ENCODE data around the gene TTC39B.

Gene TTC39B

DNA sequence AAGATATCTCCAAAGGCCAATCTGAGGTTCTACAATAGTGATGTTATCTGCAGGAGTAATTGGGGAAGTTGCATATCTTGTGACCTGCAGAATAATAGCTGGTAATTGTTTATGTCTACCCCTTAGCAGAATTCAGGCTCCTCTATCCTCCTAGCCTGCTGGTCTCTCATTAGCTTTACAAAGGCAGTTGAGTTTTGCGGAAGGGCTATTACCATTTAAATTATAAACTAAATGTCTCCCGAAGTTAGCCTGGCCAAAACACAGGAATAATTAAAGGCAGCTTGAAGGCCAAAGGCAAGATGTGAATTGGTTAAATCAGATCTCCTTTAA, 168.7 kb downstream of the TTC39B start:
- no peaks in the 10 kb centered on the region for H3K36me3 ChIP-seq (ENCODE audit: insufficient read depth, low read length)
- no peak overlapping the region for H3K4me3 ChIP-seq (ENCODE audit: low read depth, low read length)
- H3K4me1 ChIP-seq (ENCODE audit: control insufficient read depth, insufficient read depth, low read length, unreplicated experiment), result no peaks in the 10 kb centered on the region
- no peak overlapping the region for H3K27ac ChIP-seq (ENCODE audit: low read depth, low read length)
- no peak overlapping the region for H2AFZ ChIP-seq (ENCODE audit: low read length, unreplicated experiment)
- no peaks in the 10 kb centered on the region for H3K79me2 ChIP-seq (ENCODE audit: control insufficient read depth, insufficient read depth, low read length, unreplicated experiment)
- no peaks in the 10 kb centered on the region for H3K27me3 ChIP-seq (ENCODE audit: insufficient read depth, low read length)

DNA sequence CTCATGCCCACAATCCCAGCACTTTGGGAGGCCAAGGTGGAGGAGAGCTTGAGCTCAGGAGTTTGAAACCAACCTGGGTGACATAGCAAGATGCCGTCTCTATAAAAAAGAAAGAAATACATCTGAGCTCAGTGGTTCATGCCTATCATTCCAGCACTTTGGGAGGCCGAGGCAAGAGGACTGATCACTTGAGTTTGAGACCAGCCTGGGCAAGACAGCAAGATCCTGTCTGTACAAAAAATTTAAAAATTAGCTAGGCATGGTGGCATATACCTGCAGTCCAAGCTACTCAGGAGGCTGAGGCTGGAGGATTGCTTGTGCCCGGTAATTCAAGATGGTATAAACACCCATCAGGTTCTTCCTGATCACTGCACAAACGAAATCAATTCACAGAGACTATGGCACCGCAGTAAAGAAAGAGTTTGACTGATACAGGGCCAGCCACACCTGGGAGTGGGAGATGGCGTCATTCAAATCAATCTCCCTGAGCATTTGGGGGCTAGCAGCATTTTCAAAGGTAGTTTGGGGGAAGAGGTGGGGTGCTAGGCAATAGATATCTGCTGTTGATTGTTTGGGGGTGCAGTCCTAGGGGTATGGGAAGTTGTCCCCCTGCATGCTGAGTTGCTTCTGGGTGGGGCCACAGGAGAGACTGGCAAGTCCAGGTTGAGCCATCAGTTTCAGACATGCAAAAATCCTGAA, 169.2 kb downstream of the TTC39B start:
- H3K79me2 ChIP-seq (ENCODE audit: control insufficient read depth, insufficient read depth, low read length, unreplicated experiment), result no peaks in the 10 kb centered on the region
- H2AFZ ChIP-seq (ENCODE audit: low read length, unreplicated experiment), result no peak overlapping the region
- no peaks in the 10 kb centered on the region for H3K4me1 ChIP-seq (ENCODE audit: control insufficient read depth, insufficient read depth, low read length, unreplicated experiment)
- H3K4me3 ChIP-seq (ENCODE audit: low read depth, low read length), result no peak overlapping the region
- H3K27me3 ChIP-seq (ENCODE audit: insufficient read depth, low read length), result no peaks in the 10 kb centered on the region
- H3K36me3 ChIP-seq (ENCODE audit: insufficient read depth, low read length), result no peaks in the 10 kb centered on the region
- H3K27ac ChIP-seq (ENCODE audit: low read depth, low read length), result no peak overlapping the region

DNA sequence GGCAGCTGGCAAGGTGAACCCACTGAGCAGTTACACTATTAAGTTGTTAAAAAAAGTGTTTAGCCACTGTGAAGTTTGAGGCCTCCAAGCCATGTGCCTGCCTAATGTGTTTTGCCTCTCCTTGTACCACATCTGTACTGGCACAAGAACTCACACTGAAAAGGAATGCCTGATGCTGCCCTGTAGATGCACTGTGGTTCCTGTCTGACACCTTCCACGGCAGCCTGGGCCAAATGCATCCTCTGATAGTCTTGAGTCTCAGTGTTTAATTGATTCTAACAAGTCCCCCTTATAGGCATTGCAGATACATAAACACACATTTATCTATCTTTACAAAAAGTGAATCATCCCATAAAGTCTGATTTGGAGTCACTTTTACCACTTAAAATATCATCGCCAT, 169.9 kb downstream of the TTC39B start:
- H3K4me1 ChIP-seq (ENCODE audit: control insufficient read depth, insufficient read depth, low read length, unreplicated experiment), result no peaks in the 10 kb centered on the region
- H3K79me2 ChIP-seq (ENCODE audit: control insufficient read depth, insufficient read depth, low read length, unreplicated experiment), result no peaks in the 10 kb centered on the region
- no peak overlapping the region for H3K4me3 ChIP-seq (ENCODE audit: low read depth, low read length)
- H3K36me3 ChIP-seq (ENCODE audit: insufficient read depth, low read length), result no peaks in the 10 kb centered on the region
- no peak overlapping the region for H2AFZ ChIP-seq (ENCODE audit: low read length, unreplicated experiment)
- 0 out of 2 replicates have a peak, but pooled peaks cover 4% of the 10 kb centered on the region for H3K27me3 ChIP-seq (ENCODE audit: insufficient read depth, low read length)
- H3K27ac ChIP-seq (ENCODE audit: low read depth, low read length), result no peak overlapping the region

DNA sequence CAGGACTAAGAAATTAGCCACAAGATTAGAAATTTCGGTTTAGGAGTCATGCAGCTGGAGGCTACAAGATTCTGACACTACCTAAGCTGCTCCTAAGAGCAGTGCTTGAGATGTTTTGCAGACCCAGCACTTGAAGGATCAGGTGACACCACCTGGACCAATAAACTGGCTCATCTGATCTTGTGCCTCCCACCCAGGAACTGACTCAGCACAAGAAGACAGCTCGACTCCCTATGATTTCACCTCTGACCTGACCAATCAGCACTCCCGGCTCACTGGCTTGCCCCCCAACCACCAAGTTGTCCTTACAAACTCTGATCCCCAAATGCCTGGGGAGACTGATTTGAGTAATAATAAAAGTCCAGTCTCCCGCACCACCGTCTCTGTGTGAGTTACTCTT, 170.4 kb downstream of the TTC39B start:
- Histone ChIP-seq H3K79me2 (ENCODE audit: control insufficient read depth, insufficient read depth, low read length, unreplicated experiment) (no peaks in the 10 kb centered on the region), H3K36me3 (ENCODE audit: insufficient read depth, low read length) (no peaks in the 10 kb centered on the region), H3K27ac (ENCODE audit: low read depth, low read length) (no peak overlapping the region), H3K27me3 (ENCODE audit: insufficient read depth, low read length) (0 out of 2 replicates have a peak, but pooled peaks cover 6% of the 10 kb centered on the region), H3K4me3 (ENCODE audit: low read depth, low read length) (no peak overlapping the region), H2AFZ (ENCODE audit: low read length, unreplicated experiment) (no peak overlapping the region), H3K4me1 (ENCODE audit: control insufficient read depth, insufficient read depth, low read length, unreplicated experiment) (no peaks in the 10 kb centered on the region)

DNA sequence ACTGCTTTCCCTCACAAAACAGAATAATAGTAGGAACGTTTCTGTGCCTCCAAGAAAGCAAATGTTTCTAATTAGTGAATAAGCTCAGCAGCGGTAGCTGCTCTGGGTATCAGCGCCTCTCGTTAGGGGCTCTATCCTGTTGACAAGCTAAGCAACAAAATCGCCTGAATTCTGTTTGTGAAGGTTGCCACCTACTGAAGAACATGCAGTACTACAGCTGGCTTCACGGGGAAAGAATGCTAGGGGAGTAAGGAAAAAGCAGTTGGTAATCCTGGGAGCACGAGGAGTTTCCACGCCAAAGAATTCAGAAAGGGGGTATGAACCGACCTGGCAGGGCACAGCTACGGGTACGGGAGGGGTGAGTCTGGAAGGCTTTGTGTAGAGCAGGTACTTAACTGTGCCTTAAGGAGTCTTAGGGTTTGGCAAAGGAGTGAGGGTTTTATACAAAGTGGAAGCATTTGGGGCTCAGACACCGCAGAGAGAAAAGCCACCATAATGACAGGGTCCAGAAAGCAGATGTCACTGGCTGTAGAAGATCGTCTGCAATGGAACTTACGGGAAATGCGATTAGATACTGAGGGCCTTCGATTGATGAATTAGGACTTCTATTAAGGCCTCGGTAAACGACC, 171.7 kb downstream of the TTC39B start:
- Histone ChIP-seq H3K4me1 (ENCODE audit: control insufficient read depth, insufficient read depth, low read length, unreplicated experiment) (no peaks in the 10 kb centered on the region), H3K27ac (ENCODE audit: low read depth, low read length) (no peak overlapping the region), H3K27me3 (ENCODE audit: insufficient read depth, low read length) (0 out of 2 replicates have a peak, but pooled peaks cover 6% of the 10 kb centered on the region), H3K4me3 (ENCODE audit: low read depth, low read length) (peak overlapping the region; percentile 73), H3K36me3 (ENCODE audit: insufficient read depth, low read length) (no peaks in the 10 kb centered on the region), H3K79me2 (ENCODE audit: control insufficient read depth, insufficient read depth, low read length, unreplicated experiment) (no peaks in the 10 kb centered on the region), H2AFZ (ENCODE audit: low read length, unreplicated experiment) (peak overlapping the region; percentile 96)

DNA sequence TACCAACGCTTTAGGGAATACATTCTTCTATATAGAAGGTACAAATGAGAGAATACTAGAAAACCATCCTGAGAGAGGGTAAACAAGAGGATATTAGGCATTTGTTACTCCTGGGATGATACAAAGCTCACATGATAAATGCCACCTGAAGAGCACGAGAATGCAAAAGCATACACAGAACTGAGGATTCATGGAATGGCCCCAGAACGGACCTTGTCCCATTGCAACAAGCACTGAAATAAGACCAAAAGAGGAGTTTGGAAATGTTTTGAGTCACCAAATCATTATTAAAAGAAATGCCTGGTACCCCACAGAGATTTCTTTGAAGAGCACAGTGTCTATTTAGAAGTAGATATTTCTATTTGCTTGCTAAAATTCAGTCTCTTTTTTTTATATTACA, 173.5 kb downstream of the TTC39B start:
- Histone ChIP-seq H3K4me3 (ENCODE audit: low read depth, low read length) (no peak overlapping the region), H3K36me3 (ENCODE audit: insufficient read depth, low read length) (no peaks in the 10 kb centered on the region), H3K27ac (ENCODE audit: low read depth, low read length) (no peak overlapping the region), H3K27me3 (ENCODE audit: insufficient read depth, low read length) (0 out of 2 replicates have a peak, but pooled peaks cover 6% of the 10 kb centered on the region), H2AFZ (ENCODE audit: low read length, unreplicated experiment) (no peak overlapping the region), H3K4me1 (ENCODE audit: control insufficient read depth, insufficient read depth, low read length, unreplicated experiment) (no peaks in the 10 kb centered on the region), H3K79me2 (ENCODE audit: control insufficient read depth, insufficient read depth, low read length, unreplicated experiment) (no peaks in the 10 kb centered on the region)

DNA sequence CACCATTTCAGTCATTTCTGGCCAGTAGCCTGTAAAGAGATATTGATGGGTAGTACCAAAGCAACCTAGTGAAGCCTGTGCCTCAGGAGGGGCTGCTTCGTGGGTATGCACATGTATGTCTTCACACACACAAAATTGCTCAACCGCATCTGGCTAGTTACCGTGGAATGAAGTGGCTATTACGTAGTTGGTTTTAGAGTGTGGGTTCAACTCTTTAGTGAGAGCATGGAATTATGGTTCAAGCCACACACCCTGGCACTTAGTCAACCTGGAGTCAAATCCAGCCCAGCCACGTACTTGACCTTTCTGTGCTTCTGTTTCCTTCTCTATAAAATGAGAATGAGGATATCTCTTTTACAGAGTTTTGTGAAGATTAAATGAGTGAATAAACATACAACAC, 174.9 kb downstream of the TTC39B start:
- Histone ChIP-seq H2AFZ (ENCODE audit: low read length, unreplicated experiment) (no peak overlapping the region), H3K36me3 (ENCODE audit: insufficient read depth, low read length) (no peaks in the 10 kb centered on the region), H3K79me2 (ENCODE audit: control insufficient read depth, insufficient read depth, low read length, unreplicated experiment) (no peaks in the 10 kb centered on the region), H3K27ac (ENCODE audit: low read depth, low read length) (no peak overlapping the region), H3K4me3 (ENCODE audit: low read depth, low read length) (no peak overlapping the region), H3K4me1 (ENCODE audit: control insufficient read depth, insufficient read depth, low read length, unreplicated experiment) (no peaks in the 10 kb centered on the region), H3K27me3 (ENCODE audit: insufficient read depth, low read length) (peaks cover 15% of the 10 kb centered on the region)

DNA sequence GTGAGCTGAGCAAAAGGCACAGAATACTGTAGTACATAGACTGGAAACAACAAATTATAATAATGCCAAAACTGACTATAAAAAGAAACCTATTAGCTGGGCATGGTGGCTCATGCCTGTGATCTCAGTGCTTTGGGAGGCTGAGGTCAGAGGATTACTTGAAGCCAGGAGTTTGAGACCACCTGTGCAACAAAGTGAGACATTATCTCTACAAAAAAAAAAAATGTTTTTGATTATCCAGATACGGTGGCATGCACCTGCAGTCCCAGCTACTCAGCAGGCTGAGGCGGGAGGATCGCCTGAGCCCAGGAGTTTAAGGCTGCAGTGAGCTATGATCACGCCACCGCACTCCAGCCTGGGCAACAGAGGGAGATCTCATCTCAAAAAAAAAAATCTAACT, 175.9 kb downstream of the TTC39B start:
- Histone ChIP-seq H3K27me3 (ENCODE audit: insufficient read depth, low read length) (peaks cover 23% of the 10 kb centered on the region), H3K4me1 (ENCODE audit: control insufficient read depth, insufficient read depth, low read length, unreplicated experiment) (no peaks in the 10 kb centered on the region)

DNA sequence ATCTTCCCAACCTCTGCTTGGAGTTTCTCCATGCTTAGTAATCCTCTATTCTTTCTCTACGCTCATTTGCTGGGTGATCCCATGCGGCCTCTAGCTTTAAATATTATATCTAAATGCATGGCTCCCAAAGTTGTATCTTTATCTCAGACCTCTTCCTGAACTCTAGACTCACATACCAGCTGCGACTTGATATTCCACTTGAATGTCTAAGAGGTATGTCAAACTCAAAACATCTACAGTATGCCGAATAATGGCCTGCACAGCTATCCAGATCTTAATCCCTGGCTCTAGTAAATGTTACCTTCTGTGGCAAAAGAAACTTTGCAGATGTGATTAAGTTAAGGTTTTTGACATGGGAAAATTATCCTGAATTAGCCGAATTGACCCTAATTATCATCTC, 179.2 kb downstream of the TTC39B start:
- H3K36me3 ChIP-seq (ENCODE audit: insufficient read depth, low read length), result no peaks in the 10 kb centered on the region
- H3K79me2 ChIP-seq (ENCODE audit: control insufficient read depth, insufficient read depth, low read length, unreplicated experiment), result no peaks in the 10 kb centered on the region
- H3K27ac ChIP-seq (ENCODE audit: low read depth, low read length), result no peak overlapping the region
- no peaks in the 10 kb centered on the region for H3K4me1 ChIP-seq (ENCODE audit: control insufficient read depth, insufficient read depth, low read length, unreplicated experiment)
- peaks cover 35% of the 10 kb centered on the region for H3K27me3 ChIP-seq (ENCODE audit: insufficient read depth, low read length)
- H2AFZ ChIP-seq (ENCODE audit: low read length, unreplicated experiment), result no peak overlapping the region
- H3K4me3 ChIP-seq (ENCODE audit: low read depth, low read length), result no peak overlapping the region

More for the DNA sequence above, 175.9 kb downstream of the TTC39B start:
- Histone ChIP-seq H2AFZ (ENCODE audit: low read length, unreplicated experiment) (no peak overlapping the region), H3K27ac (ENCODE audit: low read depth, low read length) (no peak overlapping the region), H3K79me2 (ENCODE audit: control insufficient read depth, insufficient read depth, low read length, unreplicated experiment) (no peaks in the 10 kb centered on the region), H3K4me3 (ENCODE audit: low read depth, low read length) (no peak overlapping the region), H3K36me3 (ENCODE audit: insufficient read depth, low read length) (no peaks in the 10 kb centered on the region)

DNA sequence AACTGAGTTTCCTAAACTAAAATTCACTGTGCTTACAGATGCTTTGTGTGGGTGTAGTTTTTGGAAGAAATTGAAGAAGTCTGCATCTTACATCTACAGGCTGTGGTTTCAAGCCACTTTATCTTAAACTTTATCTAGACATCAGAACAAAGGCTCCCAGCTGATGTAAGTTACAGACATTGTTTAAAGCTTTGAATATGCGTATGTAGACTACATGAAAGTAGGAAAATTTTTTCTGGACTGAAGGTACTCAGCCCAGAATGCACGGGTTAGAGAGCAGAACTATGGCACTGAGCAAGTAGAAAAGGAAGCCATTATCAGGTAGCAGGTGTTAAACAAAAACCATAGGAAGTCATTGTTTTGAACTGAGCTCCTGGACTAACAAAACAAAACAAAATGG, 185.4 kb downstream of the TTC39B start:
- peaks cover 64% of the 10 kb centered on the region for H3K27me3 ChIP-seq (ENCODE audit: insufficient read depth, low read length)
- no peaks in the 10 kb centered on the region for H3K36me3 ChIP-seq (ENCODE audit: insufficient read depth, low read length)
- H3K79me2 ChIP-seq (ENCODE audit: control insufficient read depth, insufficient read depth, low read length, unreplicated experiment), result no peaks in the 10 kb centered on the region
- no peaks in the 10 kb centered on the region for H3K4me1 ChIP-seq (ENCODE audit: control insufficient read depth, insufficient read depth, low read length, unreplicated experiment)
- no peak overlapping the region for H3K4me3 ChIP-seq (ENCODE audit: low read depth, low read length)
- no peak overlapping the region for H2AFZ ChIP-seq (ENCODE audit: low read length, unreplicated experiment)
- no peak overlapping the region for H3K27ac ChIP-seq (ENCODE audit: low read depth, low read length)

DNA sequence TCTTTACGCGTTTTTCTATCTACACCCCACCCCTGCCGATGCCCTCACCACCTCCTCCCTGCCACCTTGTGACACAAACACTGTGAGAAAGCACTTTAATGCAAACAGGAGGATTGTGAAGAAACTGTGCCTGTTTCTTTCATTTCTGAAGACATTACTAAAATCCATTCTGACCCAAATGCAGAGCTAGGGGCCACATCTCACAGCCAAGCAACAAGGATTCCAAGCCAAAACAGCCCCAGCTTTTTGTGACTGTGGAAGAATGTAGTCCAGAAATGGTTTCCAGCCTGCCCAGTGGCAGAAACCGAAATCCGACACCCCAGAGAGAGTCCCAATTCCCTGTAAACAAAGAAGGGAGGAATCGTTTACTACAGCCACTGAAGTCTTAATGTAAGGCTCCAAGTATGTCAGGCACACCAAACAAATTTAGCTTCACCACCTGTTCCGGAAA, 190.9 kb downstream of the TTC39B start:
- no peak overlapping the region; the same call in 1 of the 2 replicates for H3K4me3 ChIP-seq (ENCODE audit: low read depth, low read length)
- peaks cover 76% of the 10 kb centered on the region for H3K27me3 ChIP-seq (ENCODE audit: insufficient read depth, low read length)
- H3K4me1 ChIP-seq (ENCODE audit: control insufficient read depth, insufficient read depth, low read length, unreplicated experiment), result no peaks in the 10 kb centered on the region
- no peaks in the 10 kb centered on the region for H3K79me2 ChIP-seq (ENCODE audit: control insufficient read depth, insufficient read depth, low read length, unreplicated experiment)
- no peaks in the 10 kb centered on the region for H3K36me3 ChIP-seq (ENCODE audit: insufficient read depth, low read length)
- H2AFZ ChIP-seq (ENCODE audit: low read length, unreplicated experiment), result no peak overlapping the region
- no peak overlapping the region for H3K27ac ChIP-seq (ENCODE audit: low read depth, low read length)
